GM19351 (cell line): Measurements from ENCODE around the gene RAD51B.
"Not testable (repeated sequence)": the region's sequence is repeated elsewhere in the genome, so short reads cannot be mapped to it uniquely, and the experiment has no call there.

Experiments
- ATAC-seq: cut with Tn5 transposase; IDR thresholded peaks from one replicate; pipeline ENCODE4 v1.9.1; 2021; ENCODE audit warnings: mild to moderate bottlenecking, moderate library complexity; ENCODE audit not compliant: unreplicated experiment

The RAD51B gene

DNA sequence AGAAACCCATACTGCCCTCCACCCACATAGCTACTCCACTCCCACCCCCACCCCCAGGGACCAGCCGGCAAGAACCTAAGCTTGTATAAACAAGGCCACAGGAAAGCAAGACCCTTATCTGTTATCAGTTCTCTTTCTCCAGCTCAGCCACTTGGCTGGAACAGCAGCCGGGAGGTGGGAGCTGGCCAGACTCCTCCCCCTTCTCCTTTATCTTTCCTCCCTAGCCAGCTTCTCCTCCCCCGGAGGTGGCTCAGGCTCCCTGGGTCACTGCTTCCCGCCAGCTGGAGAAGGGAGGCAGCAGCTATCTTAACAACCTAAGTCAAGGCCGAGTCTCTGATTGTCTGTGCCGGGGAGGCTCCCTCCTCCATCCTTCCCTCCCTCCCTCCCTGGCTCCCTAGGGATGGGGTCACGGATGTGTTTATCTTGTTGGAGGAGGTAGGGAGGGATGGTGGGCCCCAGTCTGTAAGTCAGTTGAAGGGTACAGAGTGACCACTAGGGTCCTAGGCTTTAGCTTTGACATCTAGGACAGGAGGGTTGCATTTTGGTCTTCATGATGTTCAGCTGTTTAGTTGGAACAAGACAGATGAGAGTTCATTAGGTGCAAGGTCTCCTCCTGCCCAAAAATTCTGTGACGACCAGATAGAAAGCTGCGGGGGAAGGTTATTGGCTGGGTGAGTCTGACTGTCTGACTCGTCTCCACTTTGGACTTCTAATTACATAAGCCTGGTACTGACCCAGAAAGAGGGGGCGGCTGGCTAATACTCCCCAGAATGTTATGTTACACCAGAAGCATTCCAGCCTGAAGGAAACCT is 943.6 kb downstream of the RAD51B start:
- no peak for ATAC-seq

DNA sequence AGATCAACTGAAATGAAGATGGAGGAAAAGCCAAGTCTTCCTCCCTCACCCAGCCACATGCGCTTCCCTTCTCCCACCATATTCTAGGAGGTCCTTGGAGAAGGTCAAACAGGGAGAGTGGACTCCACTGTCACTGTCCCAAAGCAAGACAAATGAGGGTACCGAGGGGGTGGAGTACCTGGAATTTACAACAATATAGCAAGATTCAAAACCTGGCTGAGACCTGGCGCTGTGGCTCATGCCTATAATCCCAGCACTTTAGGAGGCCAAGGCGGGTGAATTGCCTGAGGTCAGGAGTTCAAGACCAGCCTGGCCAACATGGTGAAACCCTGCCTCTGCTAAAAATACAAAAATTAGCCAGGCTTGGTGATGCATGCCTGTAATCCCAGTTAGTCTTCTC is 944.3 kb downstream of the RAD51B start:
- not testable (repeated sequence) for ATAC-seq

DNA sequence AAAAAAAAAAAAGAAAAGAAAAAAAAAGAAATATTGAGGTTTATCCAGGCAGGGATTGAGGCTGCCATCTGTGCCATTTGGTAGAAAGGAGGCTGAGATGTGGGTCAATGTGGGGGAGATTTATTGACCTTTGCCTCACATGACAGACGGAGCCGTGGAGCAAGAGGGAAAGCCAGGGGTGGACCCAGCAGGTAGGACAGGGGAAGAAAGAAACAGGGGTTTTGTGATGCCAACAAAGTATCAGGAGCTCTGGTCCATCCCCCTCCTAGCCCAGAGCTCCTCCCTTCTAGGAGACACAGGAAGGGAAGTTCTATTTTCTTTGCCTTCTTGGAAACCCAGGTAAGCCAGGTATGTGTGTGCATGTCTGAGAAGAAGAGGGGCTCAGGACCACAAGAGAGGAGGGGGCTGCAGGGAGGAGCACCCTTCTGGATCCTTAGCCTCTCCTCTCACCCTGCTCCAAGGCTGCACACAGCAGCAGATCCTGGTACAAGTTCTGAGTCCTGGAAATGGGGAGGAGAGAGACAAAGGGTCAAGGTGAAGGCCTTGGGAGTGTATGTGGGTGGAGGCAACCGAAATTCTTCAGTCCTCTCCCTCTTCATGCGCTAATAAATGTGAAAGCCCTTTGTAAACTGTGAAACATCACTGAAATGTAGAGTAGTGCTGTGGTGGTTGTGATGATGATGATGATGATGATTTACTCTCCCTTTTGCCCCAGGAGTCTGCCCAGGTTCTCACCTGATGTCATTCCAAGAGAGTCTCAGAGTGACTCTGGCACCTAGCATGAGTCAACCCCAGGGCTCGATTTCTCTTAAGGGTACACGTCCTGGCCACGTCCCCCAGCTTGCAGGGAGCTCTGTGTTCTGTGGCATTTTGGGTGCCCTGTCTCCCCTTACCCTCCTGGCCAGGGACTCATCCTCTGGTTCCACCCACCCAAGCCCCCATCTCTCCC is 947.0 kb downstream of the RAD51B start:
- no peak for ATAC-seq

DNA sequence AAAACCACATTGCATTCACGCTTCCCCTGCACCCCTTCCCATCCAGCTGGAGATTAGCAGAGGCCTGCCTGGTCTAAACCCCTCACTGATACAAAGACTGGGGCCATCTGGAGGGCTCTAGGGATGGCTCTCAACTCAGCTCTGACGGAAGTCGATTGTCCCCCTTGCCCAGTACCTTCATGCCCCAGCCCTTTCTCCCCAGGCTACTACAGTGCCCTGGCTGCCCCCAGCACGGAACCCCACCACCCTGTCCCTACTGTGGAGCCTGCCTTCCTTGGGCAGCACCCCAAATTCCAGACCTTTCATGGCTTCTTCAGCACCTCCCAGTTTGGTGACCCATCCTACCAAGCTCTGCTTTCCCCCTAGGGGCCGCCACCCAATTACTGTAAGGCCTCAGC is 947.7 kb downstream of the RAD51B start:
- ATAC-seq, result no peak

DNA sequence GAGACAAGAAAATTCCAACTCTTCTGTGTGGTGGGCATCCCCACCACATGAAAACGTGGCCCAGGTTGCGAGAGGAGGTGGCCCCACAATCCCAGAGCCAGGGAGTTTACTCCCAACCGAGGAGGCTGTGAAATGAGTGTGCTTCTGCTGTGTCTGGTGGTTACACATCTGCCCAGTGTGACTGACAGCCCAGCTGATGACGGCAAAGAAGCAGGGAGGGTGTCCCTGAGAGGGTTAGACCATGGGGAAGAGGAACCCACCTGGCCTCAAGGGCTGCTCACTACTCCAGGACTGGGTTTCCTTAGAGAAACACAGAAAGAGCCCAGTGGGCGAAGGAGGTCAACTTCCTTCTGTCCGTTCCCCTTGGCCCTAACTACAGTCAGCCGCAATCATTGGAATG is 948.7 kb downstream of the RAD51B start:
- no peak for ATAC-seq

DNA sequence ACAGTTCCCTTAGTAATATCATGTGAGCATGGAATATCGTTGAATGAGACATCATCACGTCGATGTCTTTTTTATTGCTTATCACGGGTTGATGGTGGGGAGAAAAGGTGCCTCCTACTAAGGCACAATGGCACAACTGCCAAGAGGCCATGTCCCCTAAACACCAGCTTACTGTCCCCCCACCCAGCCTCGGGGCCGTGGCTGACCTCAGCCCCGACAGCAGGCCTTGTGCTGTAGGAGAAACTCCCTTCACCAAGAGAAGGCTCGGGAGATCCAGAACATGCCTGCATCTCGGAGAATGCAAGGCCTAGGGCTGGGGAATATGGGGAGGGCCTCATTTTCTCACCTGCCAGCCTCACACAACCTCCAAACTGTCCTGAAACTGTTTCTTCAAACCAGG is 950.5 kb downstream of the RAD51B start:
- ATAC-seq, result no peak

DNA sequence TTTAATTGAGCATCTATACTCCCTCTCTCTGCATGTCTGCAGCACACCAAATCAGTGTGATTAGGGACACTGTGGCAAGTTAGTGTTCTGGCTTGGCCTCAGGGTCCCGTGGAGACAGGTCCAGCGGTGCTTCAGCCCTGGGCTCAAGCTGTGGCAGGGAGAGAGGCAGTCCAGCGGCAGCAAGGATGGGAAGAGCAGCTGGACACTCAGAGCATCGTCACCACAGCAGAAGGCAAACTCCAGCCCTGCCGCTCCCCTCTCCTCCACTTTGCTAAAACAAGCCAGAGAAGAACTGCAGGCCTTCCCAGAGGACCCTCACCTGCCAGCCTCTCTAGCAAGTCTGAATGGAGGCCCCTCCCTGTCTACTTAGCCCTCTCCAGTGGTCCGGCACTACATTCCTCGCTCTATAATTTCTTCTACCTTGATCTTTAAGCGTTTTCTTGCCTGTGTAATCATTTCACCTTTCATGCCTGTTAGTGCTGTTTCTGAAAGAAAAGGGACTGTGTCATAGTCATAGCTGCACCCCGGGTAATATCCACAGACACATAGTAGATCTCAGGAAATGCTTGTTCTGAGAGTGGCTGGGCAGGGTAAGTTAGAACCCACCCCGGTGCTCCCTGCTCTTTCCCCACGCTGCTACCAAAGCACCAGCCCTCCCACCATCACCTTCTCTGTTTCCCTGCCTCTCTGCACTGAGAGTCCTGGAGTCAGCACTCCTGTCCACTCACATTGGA is 951.1 kb downstream of the RAD51B start:
- no peak for ATAC-seq

DNA sequence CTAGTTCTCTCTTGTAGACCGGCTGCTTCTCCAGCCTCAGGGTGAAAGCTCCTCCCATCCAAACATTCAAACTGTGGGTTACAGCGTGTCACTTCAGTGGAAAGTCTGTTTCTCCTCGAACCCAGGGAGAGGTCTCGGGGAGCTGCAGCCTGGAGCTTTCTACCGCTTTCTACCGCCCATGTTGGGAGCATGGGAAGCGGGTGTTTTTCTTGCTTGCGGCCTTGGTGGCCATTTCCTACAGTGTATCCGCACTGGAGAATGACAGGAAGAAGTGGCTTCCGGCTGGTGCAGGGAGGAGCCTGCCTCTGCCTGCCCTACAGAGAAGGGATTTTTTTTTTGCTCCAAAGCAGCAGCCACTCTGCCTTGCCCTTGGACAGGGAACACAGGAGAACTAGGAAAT is 952.1 kb downstream of the RAD51B start:
- ATAC-seq, result no peak

DNA sequence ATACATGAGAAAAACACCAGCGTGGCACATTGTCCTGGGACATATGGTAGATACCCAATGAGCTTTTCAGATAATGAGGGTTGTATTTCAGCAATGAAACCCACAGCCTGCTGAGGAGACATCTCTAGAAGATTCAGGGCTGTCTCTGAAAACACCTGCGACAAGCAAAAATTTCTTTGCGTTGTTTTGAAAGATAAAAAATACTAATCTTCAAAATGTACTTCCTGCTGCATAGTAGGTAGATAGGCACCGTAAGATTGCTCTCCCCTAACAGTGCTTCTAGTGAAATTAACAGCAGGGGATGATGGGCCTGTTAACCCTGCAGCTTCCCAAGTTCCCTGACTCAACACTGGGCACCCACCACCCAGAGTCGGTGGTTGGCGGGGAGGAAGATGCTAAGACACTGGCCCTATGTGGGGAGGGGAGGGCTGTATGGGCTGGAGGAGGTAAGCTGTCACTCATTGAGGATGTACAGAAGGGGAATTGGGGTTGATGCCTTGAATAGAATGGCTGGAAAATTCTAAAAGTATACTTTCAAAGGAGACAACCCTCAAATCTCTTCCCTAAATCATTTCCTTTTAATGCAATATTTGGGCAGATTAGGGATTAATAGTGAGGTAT is 953.3 kb downstream of the RAD51B start:
- ATAC-seq, result no peak

DNA sequence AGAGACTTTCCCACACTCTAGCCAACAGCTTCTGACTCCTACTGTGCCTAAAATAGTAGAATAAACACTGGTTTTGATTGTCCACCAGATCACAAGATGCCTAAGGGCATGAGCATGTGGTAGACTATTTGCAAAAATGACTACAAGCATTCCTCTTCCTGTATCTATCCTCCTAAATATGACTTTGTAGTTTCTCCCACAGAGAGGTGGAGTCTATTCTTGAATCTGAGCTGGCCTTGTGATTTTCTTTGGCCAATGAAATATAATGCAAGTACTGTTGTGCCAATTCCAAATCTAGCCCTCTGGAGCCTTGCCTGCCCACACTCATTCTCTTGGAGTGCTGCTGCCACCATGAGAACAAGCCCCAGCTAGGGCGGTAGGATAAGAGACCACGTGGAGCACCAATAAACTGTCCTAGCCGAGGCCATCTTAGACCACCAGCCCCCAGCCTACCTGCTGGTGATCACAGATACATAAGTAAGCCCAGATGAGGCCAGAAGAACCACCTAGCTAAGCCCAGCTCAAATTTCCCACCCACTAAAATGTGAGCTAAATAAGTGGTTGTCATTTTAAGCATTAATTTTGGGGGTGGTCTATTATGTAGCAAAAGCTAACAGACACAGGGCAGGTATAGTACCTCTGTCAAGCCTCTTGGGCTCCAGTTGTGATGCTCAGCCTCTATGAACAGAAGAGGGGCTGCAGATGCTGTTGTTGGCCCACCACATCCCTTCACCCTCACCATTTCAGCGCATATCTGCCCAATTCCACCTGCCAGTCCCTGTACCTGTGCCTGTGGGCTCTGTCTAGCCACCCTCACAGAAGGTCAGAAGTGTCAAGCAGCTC is 955.4 kb downstream of the RAD51B start:
- ATAC-seq, result no peak

DNA sequence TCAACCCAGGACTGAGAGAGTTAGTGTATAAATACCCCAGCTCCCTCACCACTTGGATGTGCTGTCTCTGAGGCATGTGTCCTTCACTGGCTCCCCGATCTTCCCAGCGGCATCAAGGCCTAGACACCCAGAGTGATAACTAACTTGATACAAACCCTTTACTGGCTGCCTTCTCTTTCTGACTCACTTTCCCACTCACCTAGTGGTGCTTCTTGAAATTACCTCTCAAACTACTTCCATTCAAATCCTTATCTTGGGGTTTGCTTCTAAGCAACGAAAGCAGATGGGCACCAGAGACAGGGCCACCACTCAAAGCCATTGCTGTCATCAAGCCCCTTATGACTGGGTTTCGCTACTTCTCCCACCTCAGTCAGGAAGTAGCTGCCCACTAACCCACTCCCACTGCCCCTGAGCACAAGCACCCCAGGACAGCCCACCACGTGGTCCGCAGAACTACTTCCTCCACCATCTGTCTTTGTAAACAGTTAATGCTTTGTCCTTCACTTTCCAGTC is 956.1 kb downstream of the RAD51B start:
- no peak for ATAC-seq

DNA sequence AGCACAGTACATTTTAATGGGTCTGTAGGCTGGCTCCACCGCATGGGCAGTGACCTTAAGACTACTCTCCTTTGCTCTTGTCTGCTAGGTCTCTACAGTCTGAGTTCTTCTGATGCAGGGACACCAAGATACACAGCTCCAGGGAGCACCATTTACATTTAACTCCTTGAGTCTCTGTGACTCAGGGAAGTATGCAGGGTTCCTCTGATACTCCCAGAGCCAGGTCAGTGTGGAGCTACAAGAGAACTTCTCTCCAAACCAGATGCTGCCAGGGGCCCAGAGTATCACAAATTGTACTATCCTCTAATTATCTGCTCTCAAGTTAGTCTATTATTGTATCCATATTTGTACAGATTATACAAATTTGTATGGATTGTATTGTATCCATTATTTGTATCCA is 958.1 kb downstream of the RAD51B start:
- no peak for ATAC-seq
